ENCODE results near the gene PACRG.

The PACRG gene

DNA sequence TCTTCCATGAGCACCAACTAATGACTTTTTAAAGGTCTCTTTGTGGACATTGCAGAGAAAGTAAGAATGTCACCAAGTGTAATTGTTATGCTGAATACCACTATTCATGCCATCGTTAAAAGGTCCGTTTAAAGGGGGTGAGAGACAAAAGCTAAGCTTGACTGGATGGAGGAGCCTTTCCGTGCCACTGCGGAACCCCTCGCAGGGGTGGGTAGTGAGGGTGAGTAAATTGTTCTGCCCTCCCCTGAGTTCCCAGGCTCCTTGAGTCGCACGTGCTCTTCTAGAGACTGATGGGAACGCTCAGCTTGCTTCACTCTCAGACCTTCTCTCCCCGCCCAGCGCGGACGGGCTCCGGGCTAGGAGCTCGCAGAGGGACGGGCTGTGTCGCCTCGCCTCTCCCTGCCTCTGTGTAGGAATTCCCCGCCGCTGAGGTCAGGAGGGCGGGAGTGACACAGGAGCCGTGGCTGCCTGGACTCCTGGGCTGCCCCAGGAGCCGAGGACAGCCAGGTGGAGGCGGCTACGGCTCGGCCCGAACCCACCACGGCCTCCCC is 371.9 kb downstream of the PACRG start:
- peak overlapping the region; percentile 74 for H3K27ac ChIP-seq (ENCODE audit: low read depth, low read length)

DNA sequence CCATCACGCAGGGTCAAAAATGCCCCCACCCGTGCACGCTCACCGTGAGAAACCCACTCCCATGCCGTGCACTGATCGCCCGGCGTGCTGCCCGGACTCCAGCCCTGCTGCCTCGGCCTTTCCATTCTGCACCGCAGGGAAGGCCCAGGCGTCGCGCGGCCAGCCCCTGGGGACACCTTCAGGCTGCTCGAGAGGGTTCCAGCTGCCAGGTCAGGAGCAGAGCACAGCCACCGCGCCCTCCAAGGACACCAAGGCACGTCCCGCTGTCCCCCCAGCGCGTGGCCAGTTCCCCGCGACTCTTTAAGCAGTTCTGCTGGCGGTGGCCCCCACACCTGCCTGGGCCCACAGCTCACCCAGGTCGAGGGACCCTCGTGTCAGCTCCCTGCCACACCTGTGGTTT is 372.5 kb downstream of the PACRG start:
- no peak overlapping the region for H3K4me3 ChIP-seq (ENCODE audit: low read depth, low read length)
- H3K9me3 ChIP-seq (ENCODE audit: control insufficient read depth, insufficient read depth, low read depth, low read length): peaks cover 9% of the 10 kb centered on the region
- no peaks in the 10 kb centered on the region for H3K36me3 ChIP-seq (ENCODE audit: control insufficient read depth, insufficient read depth, low read length)
- H3K27me3 ChIP-seq (ENCODE audit: control insufficient read depth, insufficient read depth, low read length): no peaks in the 10 kb centered on the region
- H3K4me1 ChIP-seq (ENCODE audit: control insufficient read depth, insufficient read depth, low read length): peaks cover 13% of the 10 kb centered on the region; the same call in 1 of the 2 replicates
- peak overlapping the region; percentile 16; the same call in 1 of the 2 replicates for H3K27ac ChIP-seq (ENCODE audit: low read depth, low read length)
- no peak overlapping the region for H3K9ac ChIP-seq (ENCODE audit: low read length)

More for the DNA sequence above, 371.9 kb downstream of the PACRG start:
- Histone ChIP-seq H3K9me3 (ENCODE audit: control insufficient read depth, insufficient read depth, low read depth, low read length) (peaks cover 9% of the 10 kb centered on the region), H3K36me3 (ENCODE audit: control insufficient read depth, insufficient read depth, low read length) (no peaks in the 10 kb centered on the region), H3K4me3 (ENCODE audit: low read depth, low read length) (no peak overlapping the region), H3K27me3 (ENCODE audit: control insufficient read depth, insufficient read depth, low read length) (no peaks in the 10 kb centered on the region), H3K9ac (ENCODE audit: low read length) (no peak overlapping the region), H3K4me1 (ENCODE audit: control insufficient read depth, insufficient read depth, low read length) (peaks cover 13% of the 10 kb centered on the region; the same call in 1 of the 2 replicates)

DNA sequence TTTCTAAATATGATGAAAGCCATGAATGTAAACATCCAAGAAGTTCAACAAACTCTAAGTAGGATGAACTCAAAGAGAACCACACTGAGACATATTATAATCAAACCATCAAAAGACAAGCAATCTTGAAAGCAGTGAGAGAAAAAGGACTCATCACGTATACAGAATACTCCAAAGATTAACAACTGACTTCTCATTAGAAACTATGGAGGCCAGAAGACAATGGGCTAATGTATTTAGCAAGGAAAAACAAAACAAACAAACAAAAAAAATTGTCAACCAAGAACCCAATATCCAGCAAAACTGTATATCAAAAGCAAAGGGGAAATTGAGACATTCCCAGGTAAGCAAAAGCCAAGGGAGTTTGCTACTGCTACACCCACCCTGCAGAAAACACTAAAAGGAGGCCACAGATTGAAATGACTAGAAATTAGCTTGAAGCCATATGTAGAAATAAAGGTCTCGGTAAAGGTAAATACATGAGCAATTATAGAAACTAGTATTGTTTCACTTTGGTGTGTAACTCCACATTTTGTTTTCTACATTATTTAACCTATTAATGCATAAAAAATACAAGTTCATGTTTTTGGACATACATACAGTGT is 385.7 kb downstream of the PACRG start:
- H3K9me3 ChIP-seq (ENCODE audit: control insufficient read depth, insufficient read depth, low read depth, low read length): peaks cover 21% of the 10 kb centered on the region
- no peak overlapping the region for H3K27ac ChIP-seq (ENCODE audit: low read depth, low read length)
- no peaks in the 10 kb centered on the region for H3K4me1 ChIP-seq (ENCODE audit: control insufficient read depth, insufficient read depth, low read length)
- no peaks in the 10 kb centered on the region for H3K36me3 ChIP-seq (ENCODE audit: control insufficient read depth, insufficient read depth, low read length)
- no peak overlapping the region for H3K9ac ChIP-seq (ENCODE audit: low read length)
- no peak overlapping the region for H3K4me3 ChIP-seq (ENCODE audit: low read depth, low read length)
- no peaks in the 10 kb centered on the region for H3K27me3 ChIP-seq (ENCODE audit: control insufficient read depth, insufficient read depth, low read length)

DNA sequence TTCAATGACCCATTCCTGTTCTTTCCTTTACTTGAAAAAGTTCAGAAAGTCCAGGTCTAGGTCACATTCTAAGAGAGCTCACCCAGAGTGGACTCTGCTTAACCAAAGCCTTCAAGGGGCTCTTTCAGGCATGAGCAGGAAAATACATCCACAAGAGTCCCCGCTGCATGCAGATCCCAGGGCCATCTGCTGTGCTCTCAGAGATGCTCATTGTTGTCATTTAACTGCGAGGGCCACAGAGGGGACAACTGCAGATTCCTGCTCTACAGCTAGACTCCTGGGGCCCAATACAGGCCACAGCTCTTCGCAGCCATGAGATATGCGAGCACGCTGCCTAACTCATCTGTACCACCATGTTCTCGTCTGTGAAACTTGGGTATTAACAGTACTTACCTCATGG is 391.2 kb downstream of the PACRG start:
- H3K27me3 ChIP-seq (ENCODE audit: control insufficient read depth, insufficient read depth, low read length): no peaks in the 10 kb centered on the region
- no peak overlapping the region for H3K9ac ChIP-seq (ENCODE audit: low read length)
- no peaks in the 10 kb centered on the region for H3K36me3 ChIP-seq (ENCODE audit: control insufficient read depth, insufficient read depth, low read length)
- H3K4me1 ChIP-seq (ENCODE audit: control insufficient read depth, insufficient read depth, low read length): peaks cover 4% of the 10 kb centered on the region; the same call in 1 of the 2 replicates
- H3K4me3 ChIP-seq (ENCODE audit: low read depth, low read length): no peak overlapping the region
- H3K27ac ChIP-seq (ENCODE audit: low read depth, low read length): no peak overlapping the region
- peaks cover 8% of the 10 kb centered on the region; the same call in 1 of the 2 replicates for H3K9me3 ChIP-seq (ENCODE audit: control insufficient read depth, insufficient read depth, low read depth, low read length)

DNA sequence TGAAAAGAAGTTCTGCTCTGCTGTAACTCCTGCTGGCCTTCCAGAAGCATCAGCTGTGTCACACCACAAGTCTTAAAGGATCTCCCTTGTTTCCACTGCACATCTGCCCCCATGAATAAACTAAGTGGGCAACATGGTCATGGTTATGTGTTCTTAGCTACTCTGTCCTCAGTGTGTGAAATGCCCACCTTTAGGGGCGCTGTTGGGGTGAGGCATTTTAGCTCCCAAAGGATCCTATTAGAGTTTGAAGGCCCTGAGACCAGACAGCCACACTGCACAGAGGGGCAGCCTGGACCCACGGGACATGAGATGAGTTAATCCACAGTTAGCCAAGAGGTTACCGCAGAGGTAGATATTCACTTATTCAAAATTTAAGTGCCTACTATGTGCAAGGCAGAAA is 392.4 kb downstream of the PACRG start:
- Histone ChIP-seq H3K9ac (ENCODE audit: low read length) (no peak overlapping the region), H3K4me3 (ENCODE audit: low read depth, low read length) (no peak overlapping the region), H3K36me3 (ENCODE audit: control insufficient read depth, insufficient read depth, low read length) (no peaks in the 10 kb centered on the region), H3K4me1 (ENCODE audit: control insufficient read depth, insufficient read depth, low read length) (peaks cover 4% of the 10 kb centered on the region; the same call in 1 of the 2 replicates), H3K9me3 (ENCODE audit: control insufficient read depth, insufficient read depth, low read depth, low read length) (0 out of 2 replicates have a peak, but pooled peaks cover 6% of the 10 kb centered on the region), H3K27me3 (ENCODE audit: control insufficient read depth, insufficient read depth, low read length) (no peaks in the 10 kb centered on the region), H3K27ac (ENCODE audit: low read depth, low read length) (no peak overlapping the region)

DNA sequence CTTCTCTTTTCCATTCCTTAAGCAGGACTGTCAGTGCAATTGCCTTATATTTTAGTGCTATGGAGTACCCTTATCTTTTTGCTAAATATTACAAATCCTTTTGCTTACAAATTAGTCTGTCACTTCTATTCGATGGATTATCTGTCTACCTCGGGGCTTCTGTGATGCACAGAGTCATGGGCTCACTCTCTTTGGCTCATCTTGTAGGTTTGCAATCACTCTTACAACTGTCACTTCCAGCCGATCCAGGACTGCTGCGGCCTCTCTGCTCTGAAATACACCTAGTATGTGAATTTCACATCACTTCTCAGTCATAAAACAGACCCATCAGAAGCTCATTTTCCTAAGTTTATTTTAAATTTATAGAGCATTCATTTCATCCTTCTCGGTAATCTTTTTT is 393.5 kb downstream of the PACRG start:
- Histone ChIP-seq H3K4me1 (ENCODE audit: control insufficient read depth, insufficient read depth, low read length) (peaks cover 4% of the 10 kb centered on the region; the same call in 1 of the 2 replicates), H3K9ac (ENCODE audit: low read length) (no peak overlapping the region), H3K27ac (ENCODE audit: low read depth, low read length) (no peak overlapping the region), H3K36me3 (ENCODE audit: control insufficient read depth, insufficient read depth, low read length) (no peaks in the 10 kb centered on the region), H3K9me3 (ENCODE audit: control insufficient read depth, insufficient read depth, low read depth, low read length) (0 out of 2 replicates have a peak, but pooled peaks cover 6% of the 10 kb centered on the region), H3K4me3 (ENCODE audit: low read depth, low read length) (no peak overlapping the region), H3K27me3 (ENCODE audit: control insufficient read depth, insufficient read depth, low read length) (no peaks in the 10 kb centered on the region)

DNA sequence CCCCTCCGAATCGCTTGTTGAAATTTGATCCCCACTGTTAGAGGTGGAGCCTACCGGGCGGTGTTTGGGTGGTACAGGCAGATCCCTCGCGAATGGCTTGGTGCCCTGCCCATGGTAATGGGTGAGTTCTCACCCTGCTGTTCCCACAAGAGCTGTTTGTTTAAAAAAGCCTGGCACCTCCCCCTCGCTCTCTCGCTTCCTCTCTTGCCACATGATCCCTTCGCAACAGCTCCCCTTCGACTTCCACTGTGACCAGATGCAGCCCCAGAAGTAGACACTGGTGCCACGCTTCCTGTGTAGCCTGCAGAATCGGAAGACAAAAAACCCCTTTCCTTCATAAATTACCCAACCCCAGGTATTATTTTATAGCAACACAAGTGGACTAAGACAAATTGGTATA is 394.6 kb downstream of the PACRG start:
- Histone ChIP-seq H3K4me3 (ENCODE audit: low read depth, low read length) (no peak overlapping the region), H3K36me3 (ENCODE audit: control insufficient read depth, insufficient read depth, low read length) (no peaks in the 10 kb centered on the region), H3K9me3 (ENCODE audit: control insufficient read depth, insufficient read depth, low read depth, low read length) (0 out of 2 replicates have a peak, but pooled peaks cover 6% of the 10 kb centered on the region), H3K9ac (ENCODE audit: low read length) (no peak overlapping the region), H3K4me1 (ENCODE audit: control insufficient read depth, insufficient read depth, low read length) (peaks cover 4% of the 10 kb centered on the region; the same call in 1 of the 2 replicates), H3K27me3 (ENCODE audit: control insufficient read depth, insufficient read depth, low read length) (no peaks in the 10 kb centered on the region), H3K27ac (ENCODE audit: low read depth, low read length) (no peak overlapping the region)

DNA sequence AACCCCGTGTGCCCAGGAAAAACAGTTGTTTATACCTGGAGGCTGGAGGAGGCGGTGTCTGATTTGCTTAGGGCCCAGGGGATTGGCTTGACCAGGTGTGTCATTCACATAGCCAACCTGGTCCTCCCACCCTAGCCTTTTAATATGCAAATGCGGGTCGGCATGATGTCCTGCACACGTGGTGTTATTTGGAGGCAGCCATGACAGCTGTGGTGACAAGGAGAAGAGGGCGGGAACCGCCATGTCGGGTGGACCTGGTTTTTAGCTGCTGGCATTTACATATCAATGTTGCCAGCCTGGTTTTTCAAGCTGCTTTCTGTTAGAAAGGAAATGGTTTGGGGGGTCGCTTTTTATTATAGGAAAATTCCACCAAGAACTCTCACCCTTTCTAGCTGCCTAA is 395.3 kb downstream of the PACRG start:
- Histone ChIP-seq H3K36me3 (ENCODE audit: control insufficient read depth, insufficient read depth, low read length) (no peaks in the 10 kb centered on the region), H3K4me1 (ENCODE audit: control insufficient read depth, insufficient read depth, low read length) (peaks cover 4% of the 10 kb centered on the region; the same call in 1 of the 2 replicates), H3K27ac (ENCODE audit: low read depth, low read length) (no peak overlapping the region), H3K9me3 (ENCODE audit: control insufficient read depth, insufficient read depth, low read depth, low read length) (0 out of 2 replicates have a peak, but pooled peaks cover 6% of the 10 kb centered on the region), H3K27me3 (ENCODE audit: control insufficient read depth, insufficient read depth, low read length) (no peaks in the 10 kb centered on the region), H3K9ac (ENCODE audit: low read length) (no peak overlapping the region), H3K4me3 (ENCODE audit: low read depth, low read length) (no peak overlapping the region)

DNA sequence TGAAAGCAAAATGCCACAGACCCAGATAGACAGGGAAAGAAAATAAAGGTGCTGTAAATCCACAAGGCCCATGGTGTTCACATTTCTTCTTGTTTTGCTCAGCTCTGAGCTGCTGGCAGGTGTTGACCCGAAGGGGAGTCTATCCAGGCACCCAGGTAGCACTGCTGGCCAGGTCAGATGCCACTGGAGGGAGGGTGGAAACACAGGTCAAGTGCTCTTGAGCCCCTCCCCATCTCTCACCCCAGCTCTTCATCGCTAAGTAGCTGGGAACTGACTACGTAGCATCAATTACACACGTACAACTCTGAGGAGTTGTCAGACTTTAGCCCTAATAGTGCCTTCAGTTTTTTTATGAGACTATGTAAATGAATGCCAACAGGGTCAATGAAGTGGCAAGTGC is 399.0 kb downstream of the PACRG start:
- H3K4me3 ChIP-seq (ENCODE audit: low read depth, low read length): no peak overlapping the region
- no peaks in the 10 kb centered on the region for H3K36me3 ChIP-seq (ENCODE audit: control insufficient read depth, insufficient read depth, low read length)
- H3K4me1 ChIP-seq (ENCODE audit: control insufficient read depth, insufficient read depth, low read length): peaks cover 4% of the 10 kb centered on the region; the same call in 1 of the 2 replicates
- no peaks in the 10 kb centered on the region for H3K27me3 ChIP-seq (ENCODE audit: control insufficient read depth, insufficient read depth, low read length)
- 0 out of 2 replicates have a peak, but pooled peaks cover 6% of the 10 kb centered on the region for H3K9me3 ChIP-seq (ENCODE audit: control insufficient read depth, insufficient read depth, low read depth, low read length)
- H3K27ac ChIP-seq (ENCODE audit: low read depth, low read length): no peak overlapping the region
- H3K9ac ChIP-seq (ENCODE audit: low read length): no peak overlapping the region

DNA sequence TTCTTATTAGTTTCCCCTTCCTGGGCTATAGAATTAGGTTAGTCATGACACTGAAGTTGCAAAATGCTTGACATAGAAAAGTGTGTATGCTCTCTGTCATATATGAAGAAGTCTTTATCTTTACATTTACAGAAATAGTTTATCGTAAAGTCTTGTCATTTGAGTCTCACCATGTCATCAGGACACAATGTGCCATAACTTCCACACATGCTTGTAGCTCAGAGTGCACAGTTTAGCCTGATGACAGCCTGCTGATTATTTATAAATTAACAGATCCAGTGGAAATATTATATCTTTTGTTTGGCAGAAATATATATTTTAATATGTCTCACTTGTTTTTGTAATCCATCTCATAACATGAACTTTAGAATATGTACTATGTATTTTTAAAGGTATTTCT is 399.8 kb downstream of the PACRG start:
- H3K27me3 ChIP-seq (ENCODE audit: control insufficient read depth, insufficient read depth, low read length): no peaks in the 10 kb centered on the region
- 0 out of 2 replicates have a peak, but pooled peaks cover 2% of the 10 kb centered on the region for H3K9me3 ChIP-seq (ENCODE audit: control insufficient read depth, insufficient read depth, low read depth, low read length)
- H3K36me3 ChIP-seq (ENCODE audit: control insufficient read depth, insufficient read depth, low read length): no peaks in the 10 kb centered on the region
- no peak overlapping the region for H3K9ac ChIP-seq (ENCODE audit: low read length)
- no peak overlapping the region for H3K4me3 ChIP-seq (ENCODE audit: low read depth, low read length)
- H3K27ac ChIP-seq (ENCODE audit: low read depth, low read length): no peak overlapping the region
- peaks cover 4% of the 10 kb centered on the region; the same call in 1 of the 2 replicates for H3K4me1 ChIP-seq (ENCODE audit: control insufficient read depth, insufficient read depth, low read length)

DNA sequence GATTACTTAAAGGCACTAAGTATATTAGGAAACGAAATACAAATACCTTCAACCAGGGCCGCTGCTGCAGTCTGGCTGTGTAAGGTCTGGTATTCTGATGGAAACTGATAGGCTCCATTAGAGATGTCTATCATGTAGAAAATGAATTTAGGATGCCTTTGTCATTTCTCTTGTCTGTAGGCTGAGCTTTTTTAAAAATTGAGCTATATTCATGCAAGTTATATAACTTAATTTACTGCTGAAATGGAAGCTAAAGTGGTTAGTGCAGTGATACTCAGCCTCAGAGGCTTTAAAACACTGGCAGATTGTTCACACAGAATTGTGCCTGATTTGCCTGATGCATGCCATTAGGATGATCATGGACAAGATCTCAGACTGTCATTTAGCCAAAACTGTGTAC is 400.6 kb downstream of the PACRG start:
- H3K27me3 ChIP-seq (ENCODE audit: control insufficient read depth, insufficient read depth, low read length): no peaks in the 10 kb centered on the region
- no peak overlapping the region for H3K4me3 ChIP-seq (ENCODE audit: low read depth, low read length)
- peaks cover 3% of the 10 kb centered on the region; the same call in 1 of the 2 replicates for H3K4me1 ChIP-seq (ENCODE audit: control insufficient read depth, insufficient read depth, low read length)
- H3K36me3 ChIP-seq (ENCODE audit: control insufficient read depth, insufficient read depth, low read length): no peaks in the 10 kb centered on the region
- H3K9ac ChIP-seq (ENCODE audit: low read length): no peak overlapping the region
- no peaks in the 10 kb centered on the region for H3K9me3 ChIP-seq (ENCODE audit: control insufficient read depth, insufficient read depth, low read depth, low read length)
- no peak overlapping the region for H3K27ac ChIP-seq (ENCODE audit: low read depth, low read length)

Measured in HUES6 (cell line).